Measurements from ENCODE around the gene DNAJC8.
A peak's percentile ranks its signal among the peaks of the same experiment; 100 is the strongest.

DNAJC8 gene

GRCh38 chr1:28163496-28164161, 69.2 kb downstream of the DNAJC8 start:
- H2AFZ ChIP-seq (ENCODE audit: low read length, unreplicated experiment) = no peak overlapping the region
- H3K36me3 ChIP-seq (ENCODE audit: insufficient read depth, low read length) = no peaks in the 10 kb centered on the region
- H3K4me1 ChIP-seq (ENCODE audit: control insufficient read depth, insufficient read depth, low read length, unreplicated experiment) = peaks cover 5% of the 10 kb centered on the region
- H3K27me3 ChIP-seq (ENCODE audit: insufficient read depth, low read length) = no peaks in the 10 kb centered on the region
- H3K27ac ChIP-seq (ENCODE audit: low read depth, low read length) = no peak overlapping the region
- H3K4me3 ChIP-seq (ENCODE audit: low read depth, low read length) = no peak overlapping the region
- H3K79me2 ChIP-seq (ENCODE audit: control insufficient read depth, insufficient read depth, low read length, unreplicated experiment) = no peaks in the 10 kb centered on the region

GRCh38 chr1:28162151-28162550, 70.7 kb downstream of the DNAJC8 start:
- H3K4me3 ChIP-seq (ENCODE audit: low read depth, low read length) = no peak overlapping the region

GRCh38 chr1:28161751-28162150, 71.1 kb downstream of the DNAJC8 start:
- no peaks in the 10 kb centered on the region for H3K27me3 ChIP-seq (ENCODE audit: insufficient read depth, low read length)
- H3K4me3 ChIP-seq (ENCODE audit: low read depth, low read length) = no peak overlapping the region
- H2AFZ ChIP-seq (ENCODE audit: low read length, unreplicated experiment) = no peak overlapping the region
- peaks cover 5% of the 10 kb centered on the region for H3K4me1 ChIP-seq (ENCODE audit: control insufficient read depth, insufficient read depth, low read length, unreplicated experiment)
- no peaks in the 10 kb centered on the region for H3K79me2 ChIP-seq (ENCODE audit: control insufficient read depth, insufficient read depth, low read length, unreplicated experiment)
- no peak overlapping the region for H3K27ac ChIP-seq (ENCODE audit: low read depth, low read length)
- H3K36me3 ChIP-seq (ENCODE audit: insufficient read depth, low read length) = no peaks in the 10 kb centered on the region

More at GRCh38 chr1:28162151-28162550, 70.7 kb downstream of the DNAJC8 start:
- peaks cover 5% of the 10 kb centered on the region for H3K4me1 ChIP-seq (ENCODE audit: control insufficient read depth, insufficient read depth, low read length, unreplicated experiment)
- H3K27me3 ChIP-seq (ENCODE audit: insufficient read depth, low read length) = no peaks in the 10 kb centered on the region
- no peaks in the 10 kb centered on the region for H3K36me3 ChIP-seq (ENCODE audit: insufficient read depth, low read length)
- H3K27ac ChIP-seq (ENCODE audit: low read depth, low read length) = no peak overlapping the region
- no peaks in the 10 kb centered on the region for H3K79me2 ChIP-seq (ENCODE audit: control insufficient read depth, insufficient read depth, low read length, unreplicated experiment)
- H2AFZ ChIP-seq (ENCODE audit: low read length, unreplicated experiment) = no peak overlapping the region

GRCh38 chr1:28160782-28161266, 72.0 kb downstream of the DNAJC8 start:
- no peaks in the 10 kb centered on the region for H3K27me3 ChIP-seq (ENCODE audit: insufficient read depth, low read length)
- no peaks in the 10 kb centered on the region for H3K79me2 ChIP-seq (ENCODE audit: control insufficient read depth, insufficient read depth, low read length, unreplicated experiment)
- H2AFZ ChIP-seq (ENCODE audit: low read length, unreplicated experiment) = peak overlapping the region; percentile 84
- H3K27ac ChIP-seq (ENCODE audit: low read depth, low read length) = peak overlapping the region; percentile 54
- no peaks in the 10 kb centered on the region for H3K36me3 ChIP-seq (ENCODE audit: insufficient read depth, low read length)
- peaks cover 5% of the 10 kb centered on the region for H3K4me1 ChIP-seq (ENCODE audit: control insufficient read depth, insufficient read depth, low read length, unreplicated experiment)
- H3K4me3 ChIP-seq (ENCODE audit: low read depth, low read length) = no peak overlapping the region

GRCh38 chr1:28159680-28160079, 73.1 kb downstream of the DNAJC8 start:
- Histone ChIP-seq H3K27me3 (ENCODE audit: insufficient read depth, low read length) (no peaks in the 10 kb centered on the region), H3K27ac (ENCODE audit: low read depth, low read length) (no peak overlapping the region), H3K4me1 (ENCODE audit: control insufficient read depth, insufficient read depth, low read length, unreplicated experiment) (peaks cover 5% of the 10 kb centered on the region), H3K79me2 (ENCODE audit: control insufficient read depth, insufficient read depth, low read length, unreplicated experiment) (no peaks in the 10 kb centered on the region), H3K4me3 (ENCODE audit: low read depth, low read length) (no peak overlapping the region), H3K36me3 (ENCODE audit: insufficient read depth, low read length) (no peaks in the 10 kb centered on the region), H2AFZ (ENCODE audit: low read length, unreplicated experiment) (no peak overlapping the region)

GRCh38 chr1:28159243-28159642, 73.6 kb downstream of the DNAJC8 start:
- peaks cover 5% of the 10 kb centered on the region for H3K4me1 ChIP-seq (ENCODE audit: control insufficient read depth, insufficient read depth, low read length, unreplicated experiment)
- H3K27ac ChIP-seq (ENCODE audit: low read depth, low read length) = no peak overlapping the region
- H3K36me3 ChIP-seq (ENCODE audit: insufficient read depth, low read length) = no peaks in the 10 kb centered on the region
- no peaks in the 10 kb centered on the region for H3K27me3 ChIP-seq (ENCODE audit: insufficient read depth, low read length)
- no peak overlapping the region for H2AFZ ChIP-seq (ENCODE audit: low read length, unreplicated experiment)
- no peak overlapping the region for H3K4me3 ChIP-seq (ENCODE audit: low read depth, low read length)
- no peaks in the 10 kb centered on the region for H3K79me2 ChIP-seq (ENCODE audit: control insufficient read depth, insufficient read depth, low read length, unreplicated experiment)

GRCh38 chr1:28157894-28158293, 74.9 kb downstream of the DNAJC8 start:
- Histone ChIP-seq H3K27me3 (ENCODE audit: insufficient read depth, low read length) (no peaks in the 10 kb centered on the region), H3K27ac (ENCODE audit: low read depth, low read length) (no peak overlapping the region), H3K79me2 (ENCODE audit: control insufficient read depth, insufficient read depth, low read length, unreplicated experiment) (no peaks in the 10 kb centered on the region), H2AFZ (ENCODE audit: low read length, unreplicated experiment) (no peak overlapping the region), H3K36me3 (ENCODE audit: insufficient read depth, low read length) (no peaks in the 10 kb centered on the region), H3K4me3 (ENCODE audit: low read depth, low read length) (no peak overlapping the region), H3K4me1 (ENCODE audit: control insufficient read depth, insufficient read depth, low read length, unreplicated experiment) (peaks cover 10% of the 10 kb centered on the region)

- Histone ChIP-seq H3K36me3 (ENCODE audit: insufficient read depth, low read length) (no peaks in the 10 kb centered on the region), H3K4me3 (ENCODE audit: low read depth, low read length) (no peak overlapping the region), H2AFZ (ENCODE audit: low read length, unreplicated experiment) (no peak overlapping the region), H3K79me2 (ENCODE audit: control insufficient read depth, insufficient read depth, low read length, unreplicated experiment) (no peaks in the 10 kb centered on the region), H3K27me3 (ENCODE audit: insufficient read depth, low read length) (no peaks in the 10 kb centered on the region), H3K4me1 (ENCODE audit: control insufficient read depth, insufficient read depth, low read length, unreplicated experiment) (peaks cover 12% of the 10 kb centered on the region), H3K27ac (ENCODE audit: low read depth, low read length) (no peak overlapping the region)
Observed at GRCh38 chr1:28156821-28157220, 76.0 kb downstream of the DNAJC8 start.

- H3K79me2 ChIP-seq (ENCODE audit: control insufficient read depth, insufficient read depth, low read length, unreplicated experiment) = no peaks in the 10 kb centered on the region
- H3K27me3 ChIP-seq (ENCODE audit: insufficient read depth, low read length) = no peaks in the 10 kb centered on the region
- H3K27ac ChIP-seq (ENCODE audit: low read depth, low read length) = no peak overlapping the region
- no peak overlapping the region for H2AFZ ChIP-seq (ENCODE audit: low read length, unreplicated experiment)
- H3K4me3 ChIP-seq (ENCODE audit: low read depth, low read length) = no peak overlapping the region
- H3K36me3 ChIP-seq (ENCODE audit: insufficient read depth, low read length) = no peaks in the 10 kb centered on the region
- peaks cover 9% of the 10 kb centered on the region for H3K4me1 ChIP-seq (ENCODE audit: control insufficient read depth, insufficient read depth, low read length, unreplicated experiment)
Observed at GRCh38 chr1:28155628-28156027, 77.2 kb downstream of the DNAJC8 start.

GRCh38 chr1:28154078-28154594, 78.7 kb downstream of the DNAJC8 start:
- Histone ChIP-seq H3K27ac (ENCODE audit: low read depth, low read length) (no peak overlapping the region), H3K4me3 (ENCODE audit: low read depth, low read length) (no peak overlapping the region), H3K36me3 (ENCODE audit: insufficient read depth, low read length) (no peaks in the 10 kb centered on the region), H3K27me3 (ENCODE audit: insufficient read depth, low read length) (no peaks in the 10 kb centered on the region), H2AFZ (ENCODE audit: low read length, unreplicated experiment) (no peak overlapping the region), H3K4me1 (ENCODE audit: control insufficient read depth, insufficient read depth, low read length, unreplicated experiment) (peaks cover 7% of the 10 kb centered on the region), H3K79me2 (ENCODE audit: control insufficient read depth, insufficient read depth, low read length, unreplicated experiment) (no peaks in the 10 kb centered on the region)

Measured in ACC112 (cell line).